Stimulated activated CD4-positive, alpha-beta T cell treated with anti-CD3 and anti-CD28 coated beads, Interleukin-4, amount 100 ng/mL, for 24 hours (primary cell): Measurements from ENCODE around the gene NXN.
"Not testable (repeated sequence)": the region's sequence is repeated elsewhere in the genome, so short reads cannot be mapped to it uniquely, and the experiment has no call there.

Experiments used
- DNase-seq: peaks from one replicate; pipeline ENCODE4 v3.0.0-alpha.2; 2020

The NXN gene

GRCh38 chr17:814371-814770 lies 165.2 kb downstream of the NXN start:
- no peak for DNase-seq

- no peak for DNase-seq
These were observed 166.9 kb downstream of the NXN start for GRCh38 chr17:812638-813204.

- no peak for DNase-seq
These were observed 168.4 kb downstream of the NXN start for GRCh38 chr17:811051-811784.

- no peak for DNase-seq
These were observed 171.9 kb downstream of the NXN start for GRCh38 chr17:807523-808294.

GRCh38 chr17:806781-807522 lies 172.6 kb downstream of the NXN start:
- no peak for DNase-seq

GRCh38 chr17:806346-806745 lies 173.2 kb downstream of the NXN start:
- DNase-seq, result no peak

- not testable (repeated sequence) for DNase-seq
These were observed 173.7 kb downstream of the NXN start for GRCh38 chr17:805886-806285.

GRCh38 chr17:804541-805435 lies 174.8 kb downstream of the NXN start:
- no peak for DNase-seq

GRCh38 chr17:802901-803881 lies 176.4 kb downstream of the NXN start:
- DNase-seq, result no peak

GRCh38 chr17:802481-802880 lies 177.1 kb downstream of the NXN start:
- DNase-seq, result no peak

GRCh38 chr17:801660-802059 lies 177.9 kb downstream of the NXN start:
- no peak for DNase-seq

GRCh38 chr17:800446-801242 lies 178.9 kb downstream of the NXN start:
- DNase-seq, result no peak

GRCh38 chr17:799261-799660 lies 180.3 kb downstream of the NXN start:
- no peak for DNase-seq

- no peak for DNase-seq
These were observed 181.3 kb downstream of the NXN start for GRCh38 chr17:798246-798645.

- no peak for DNase-seq
These were observed 182.2 kb downstream of the NXN start for GRCh38 chr17:797236-797840.

GRCh38 chr17:796609-797008 lies 183.0 kb downstream of the NXN start:
- DNase-seq, result no peak

GRCh38 chr17:795721-796120 lies 183.9 kb downstream of the NXN start:
- DNase-seq, result no peak

GRCh38 chr17:795276-795675 lies 184.3 kb downstream of the NXN start:
- no peak for DNase-seq

GRCh38 chr17:794876-795275 lies 184.7 kb downstream of the NXN start:
- peak; percentile 45 for DNase-seq

GRCh38 chr17:792277-792676 lies 187.3 kb downstream of the NXN start:
- DNase-seq, result no peak
